ENCODE measurements around the gene GRP. TPM values are rescaled to one million over a fixed set of nuclear protein-coding genes. Genes with fewer than 3 reads are reported as not detected.
A peak's percentile ranks its signal among the peaks of the same experiment; 100 is the strongest.

The GRP gene
- not detected in 2 replicates for total RNA-seq
- polyA plus RNA-seq (2012), result not detected

GRCh38 chr18:59219672-59220163, at the start of gene GRP:
GRP (plus strand) TSS chr18:59220158; CDS start chr18:59220266, 108 bp downstream.
- no peak for DNase-seq (ENCODE audit: low read depth)

DNA sequence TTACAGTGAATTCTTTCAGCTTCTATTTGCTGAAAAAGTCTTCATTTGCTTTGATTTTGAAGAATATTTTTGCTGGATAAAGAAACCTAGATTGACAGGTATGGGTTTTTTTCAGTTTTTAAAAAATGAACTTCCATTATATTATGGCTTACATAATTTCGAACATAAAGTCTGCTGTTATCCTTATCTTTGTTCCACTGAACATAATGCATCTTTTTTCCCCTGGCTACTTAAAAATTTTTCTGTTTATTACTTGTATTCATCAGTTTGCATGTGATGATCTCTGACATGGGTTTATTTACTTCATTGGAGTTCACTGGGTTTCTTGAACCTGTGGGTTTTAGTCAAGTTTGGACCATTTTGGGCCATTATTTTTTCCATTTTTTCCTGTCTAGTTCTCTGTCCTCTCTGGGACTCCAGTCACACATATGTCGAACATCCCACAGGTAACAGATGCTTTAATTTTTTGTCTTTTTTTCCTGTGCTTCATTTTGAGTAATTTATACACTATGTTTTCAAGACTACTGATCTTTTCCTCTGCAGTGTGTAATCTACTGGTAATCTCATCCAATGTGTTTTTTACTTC, 47.2 kb upstream of the GRP start:
- no peak for DNase-seq (ENCODE audit: low read depth)

DNA sequence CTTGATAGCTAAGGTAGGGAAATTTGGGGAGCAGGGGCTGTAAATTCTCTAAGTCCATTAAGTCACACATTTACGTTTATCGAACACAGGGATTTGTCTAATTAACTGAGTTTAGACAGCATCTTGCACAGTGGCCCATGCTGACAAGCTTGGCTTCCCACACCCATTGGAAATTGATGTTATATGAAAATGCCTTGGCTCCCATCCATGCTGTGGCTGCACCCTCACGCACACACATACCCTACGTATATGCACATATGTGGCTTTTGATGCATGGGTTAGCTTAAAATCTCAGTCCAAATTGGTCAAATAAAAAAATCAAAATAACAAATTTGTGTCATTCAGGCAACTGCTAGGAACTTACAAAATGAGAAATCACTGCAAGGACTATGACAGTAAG, 42.5 kb upstream of the GRP start:
- no peak for DNase-seq (ENCODE audit: low read depth)

DNA sequence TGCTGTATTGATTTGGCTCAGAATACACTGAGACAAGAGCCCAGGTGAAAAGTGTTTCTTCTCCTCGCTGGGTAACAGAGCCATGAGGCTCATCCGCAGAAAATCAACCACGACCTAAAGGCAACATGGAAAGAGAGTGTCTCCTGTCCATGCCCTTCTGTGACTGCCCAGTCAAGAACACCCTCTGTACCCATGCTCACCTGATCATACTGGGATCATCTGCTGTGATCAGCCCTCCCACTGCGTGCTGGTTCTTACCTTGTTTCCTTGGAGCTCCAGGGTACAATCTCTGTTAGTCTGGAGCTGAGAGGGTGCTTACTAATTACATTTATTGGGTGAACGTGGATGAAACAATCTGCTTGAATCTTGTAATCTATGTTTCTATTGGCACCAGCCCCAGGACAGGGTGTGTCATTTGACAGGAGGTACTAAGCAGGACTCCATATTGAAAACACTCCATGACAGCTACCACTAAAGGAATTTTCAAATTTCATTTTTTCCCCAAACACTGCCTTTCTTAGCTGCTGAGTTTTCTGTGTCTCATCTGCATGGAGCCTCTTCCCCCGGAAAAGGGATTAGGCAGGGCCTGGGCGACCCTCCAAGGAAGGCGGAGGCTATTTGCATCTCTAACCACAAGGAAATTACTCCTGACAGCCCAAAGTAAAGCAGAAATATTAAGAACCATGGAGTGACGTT, 39.7 kb upstream of the GRP start:
- peak; percentile 24 for DNase-seq (ENCODE audit: low read depth)

GRCh38 chr18:59182673-59183072, 37.3 kb upstream of the GRP start:
- DNase-seq (ENCODE audit: low read depth), result no peak

DNA sequence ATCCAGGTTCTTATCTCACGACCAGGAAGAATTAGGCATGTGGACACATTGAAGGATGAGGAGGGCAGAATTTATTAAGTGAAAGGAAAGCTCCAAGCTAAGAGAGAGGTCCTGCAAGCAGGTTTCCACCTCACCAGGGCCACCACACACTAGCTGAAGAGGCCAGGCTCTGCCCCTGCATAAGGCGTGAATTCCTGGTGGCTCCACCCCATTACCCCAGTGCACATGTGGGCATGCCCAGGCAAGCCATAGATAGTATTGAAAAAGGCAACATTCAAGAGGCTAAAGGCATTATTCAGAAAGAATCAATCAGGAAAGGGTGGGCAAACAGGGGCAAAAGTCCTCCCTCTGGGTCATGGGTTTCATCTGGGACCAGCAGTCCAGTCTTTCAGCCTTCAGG, 30.9 kb upstream of the GRP start:
- DNase-seq (ENCODE audit: low read depth), result no peak

- DNase-seq (ENCODE audit: low read depth), result no peak
Measured at GRCh38 chr18:59189746-59190145, 30.2 kb upstream of the GRP start.

- no peak for DNase-seq (ENCODE audit: low read depth)
Measured at GRCh38 chr18:59196161-59196725, 23.7 kb upstream of the GRP start.

GRCh38 chr18:59197636-59198035, 22.3 kb upstream of the GRP start:
- DNase-seq (ENCODE audit: low read depth), result no peak

- no peak for DNase-seq (ENCODE audit: low read depth)
Measured at GRCh38 chr18:59198215-59198614, 21.7 kb upstream of the GRP start.

DNA sequence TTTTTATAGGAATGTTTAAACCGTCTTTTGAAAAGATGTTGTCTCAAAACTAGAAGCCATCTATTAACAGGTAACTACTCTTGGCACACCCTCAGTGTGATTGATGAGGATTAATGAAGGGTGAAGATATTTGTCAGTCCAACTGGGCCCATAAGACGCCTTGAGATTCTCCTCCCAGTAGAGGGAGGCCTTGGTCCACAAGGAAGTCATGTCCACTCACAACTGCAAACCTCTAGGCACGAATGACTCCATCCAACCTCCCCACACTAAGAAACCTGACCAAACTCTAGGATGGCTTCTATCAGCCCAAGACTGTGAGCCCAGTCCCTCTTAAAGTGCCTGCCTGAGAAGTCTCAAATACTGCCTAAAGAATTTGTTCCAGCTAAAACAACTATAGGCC, 19.2 kb upstream of the GRP start:
- DNase-seq (ENCODE audit: low read depth), result no peak

- DNase-seq (ENCODE audit: low read depth), result no peak
Measured at GRCh38 chr18:59202258-59202820, 17.6 kb upstream of the GRP start.

- no peak for DNase-seq (ENCODE audit: low read depth)
Measured at GRCh38 chr18:59207506-59207905, 12.5 kb upstream of the GRP start.

DNA sequence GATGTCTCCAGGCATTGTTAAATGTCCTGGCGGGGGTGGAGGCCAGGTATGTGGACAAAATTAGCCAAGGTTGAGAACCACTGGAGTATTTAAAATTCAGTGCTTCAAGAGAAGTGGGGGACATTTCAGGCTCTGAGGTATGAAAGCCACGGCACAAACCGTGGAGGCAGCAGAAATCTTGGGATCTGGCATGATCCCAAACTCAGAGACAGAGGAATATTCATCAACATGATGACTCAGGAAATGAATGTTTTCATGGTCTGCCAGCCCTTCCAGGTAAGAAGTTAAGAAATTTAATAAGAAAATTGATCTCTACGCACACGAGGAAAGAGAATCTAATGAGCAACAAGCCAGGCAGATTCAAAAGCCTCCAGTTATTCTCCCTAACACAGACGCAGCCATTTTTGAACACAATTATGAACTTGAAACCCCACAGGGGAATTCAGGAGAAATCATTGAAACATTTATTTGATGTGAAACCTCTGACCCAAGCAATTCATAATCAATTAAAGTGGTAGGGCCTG, 11.3 kb upstream of the GRP start:
- DNase-seq (ENCODE audit: low read depth), result no peak

DNA sequence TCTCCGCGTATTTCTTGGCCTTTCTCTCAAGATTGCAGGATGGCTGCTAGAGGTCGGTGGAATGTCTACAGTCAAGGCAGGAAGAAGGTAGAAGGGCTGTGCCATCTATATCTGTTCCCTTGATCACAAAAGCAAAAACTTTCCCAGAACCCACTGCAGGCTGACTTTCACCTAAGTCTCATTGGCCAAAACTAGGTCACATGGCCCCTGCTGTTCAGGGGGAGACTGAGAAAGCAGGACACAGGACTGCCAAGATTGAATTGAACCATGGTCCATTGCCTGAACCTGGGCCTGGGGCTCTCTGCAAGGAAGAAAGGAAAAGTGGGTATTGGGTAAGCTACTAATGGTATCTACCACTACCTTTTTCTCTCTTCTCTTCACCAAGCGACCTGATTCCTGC, 9.7 kb upstream of the GRP start:
- no peak for DNase-seq (ENCODE audit: low read depth)

DNA sequence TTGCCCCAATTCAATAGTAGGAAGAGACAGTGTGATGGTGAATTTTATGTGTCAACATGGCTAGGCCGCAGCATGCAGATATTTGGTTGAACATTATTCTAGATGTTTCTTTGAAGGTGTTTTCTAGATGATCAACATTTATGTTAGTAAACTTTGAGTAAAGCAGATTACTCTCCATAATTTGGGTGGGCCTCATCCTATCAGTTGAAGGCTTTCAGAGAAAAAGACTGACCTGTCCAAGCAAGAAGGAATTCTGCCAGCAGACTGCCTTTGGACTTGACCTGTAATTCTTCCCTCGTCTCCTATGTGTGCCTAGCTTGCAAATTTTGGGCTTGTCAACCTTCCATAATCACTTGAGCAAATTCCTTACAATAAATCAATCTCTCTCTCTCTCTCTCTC, 8.3 kb upstream of the GRP start:
- DNase-seq (ENCODE audit: low read depth), result no peak

DNA sequence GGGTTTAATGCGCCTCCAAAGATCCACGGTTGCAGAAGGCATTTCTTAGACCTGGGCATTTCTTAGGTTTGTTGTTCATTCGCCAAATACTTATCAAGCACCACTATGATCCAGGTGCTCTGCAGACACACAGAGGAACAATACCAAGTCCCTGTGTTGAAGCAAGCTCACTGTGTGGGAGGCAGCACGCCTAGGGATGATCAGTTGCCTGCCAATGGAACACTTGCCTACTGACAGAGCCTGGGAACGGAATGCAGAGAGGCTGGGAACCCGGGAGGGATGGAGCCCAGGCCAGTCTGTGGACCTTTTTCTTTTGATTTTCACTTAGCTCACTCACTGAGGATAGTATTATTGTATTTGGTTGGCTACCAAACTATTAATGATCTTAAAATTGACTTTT, 1.9 kb upstream of the GRP start:
- no peak for DNase-seq (ENCODE audit: low read depth)

DNA sequence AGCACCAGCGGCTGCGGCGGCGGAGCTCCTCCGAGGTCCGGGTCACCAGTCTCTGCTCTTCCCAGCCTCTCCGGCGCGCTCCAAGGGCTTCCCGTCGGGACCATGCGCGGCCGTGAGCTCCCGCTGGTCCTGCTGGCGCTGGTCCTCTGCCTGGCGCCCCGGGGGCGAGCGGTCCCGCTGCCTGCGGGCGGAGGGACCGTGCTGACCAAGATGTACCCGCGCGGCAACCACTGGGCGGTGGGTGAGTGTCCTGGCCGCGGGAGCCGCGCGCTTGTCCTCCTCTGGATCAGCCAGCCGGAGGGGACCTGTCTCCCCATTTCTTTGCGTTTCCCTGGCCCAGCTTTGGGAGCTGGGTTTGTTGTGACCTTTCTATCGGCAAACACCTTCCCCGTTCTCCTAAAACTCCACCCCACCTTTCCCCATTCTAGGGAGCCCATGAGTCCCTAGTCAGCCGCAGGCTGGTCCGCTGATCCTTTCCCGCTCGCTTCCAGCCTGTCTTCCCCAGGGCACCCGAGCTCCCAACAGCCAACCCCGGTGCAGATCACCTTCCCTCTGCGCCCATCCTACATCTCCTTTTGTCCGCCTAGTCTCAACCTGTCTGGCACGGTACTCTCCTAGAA, 316 bp downstream of the GRP start:
- DNase-seq (ENCODE audit: low read depth), result no peak

- DNase-seq (ENCODE audit: low read depth), result no peak
Measured at GRCh38 chr18:59220784-59221765, 1.1 kb downstream of the GRP start.

DNA sequence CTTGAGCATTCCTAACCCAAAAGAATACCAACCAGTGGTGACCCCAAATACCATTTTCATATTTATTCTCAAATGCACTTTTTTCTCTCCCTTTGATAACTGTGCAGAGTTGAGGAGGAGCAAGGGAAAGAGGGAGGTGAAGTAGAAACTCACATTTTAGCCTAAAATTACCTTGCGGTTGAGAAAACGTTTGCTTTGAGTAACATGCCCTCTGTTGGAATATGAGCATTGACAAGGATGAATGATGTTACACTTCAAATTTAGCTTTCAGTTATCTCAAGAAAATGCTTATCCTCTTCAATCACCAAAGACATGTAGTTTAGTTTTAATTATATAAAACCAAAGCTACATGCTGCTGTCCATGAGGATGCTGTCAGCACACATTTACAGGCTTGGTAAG, 2.4 kb downstream of the GRP start:
- no peak for DNase-seq (ENCODE audit: low read depth)

GRCh38 chr18:59228351-59228750, 8.4 kb downstream of the GRP start:
- DNase-seq (ENCODE audit: low read depth), result no peak

Measured in myocyte (in vitro differentiated cells).